ENCODE measurements around the gene CBFA2T3.

- TF ChIP-seq TAF1 (IDR thresholded peaks at IDR 0.05; ENCODE audit: low read depth, low read length) (no peak), POLR2A (IDR thresholded peaks at IDR 0.05; ENCODE audit: control extremely low read depth in 1 of 2, low read depth in 2 of 2, low read length in 2 of 2) (no peak)
Observed at GRCh38 chr16:89007371-89008249, 30.6 kb upstream of the CBFA2T3 start.
